ENCODE data around the gene TMEM62.

The TMEM62 gene

DNA sequence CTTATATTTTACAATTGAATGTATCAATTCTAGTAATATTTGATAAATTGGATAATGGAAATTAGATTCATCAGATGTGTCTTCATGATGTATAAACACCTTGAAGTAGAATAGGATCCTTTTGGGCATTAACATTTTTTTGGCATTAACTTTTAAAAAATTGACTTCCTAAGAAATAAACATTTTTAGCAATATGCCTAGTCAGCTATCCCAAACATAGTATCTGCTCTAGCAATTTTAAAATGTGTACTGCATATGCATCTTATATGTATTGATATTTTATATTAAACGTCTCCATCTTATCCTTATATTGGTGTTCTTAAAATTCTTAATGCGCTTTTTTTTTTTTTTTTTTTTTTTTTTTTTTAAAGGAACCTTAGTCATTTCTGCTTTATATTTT lies 60.3 kb downstream of the TMEM62 start:
- TF ChIP-seq, protein P1, sequence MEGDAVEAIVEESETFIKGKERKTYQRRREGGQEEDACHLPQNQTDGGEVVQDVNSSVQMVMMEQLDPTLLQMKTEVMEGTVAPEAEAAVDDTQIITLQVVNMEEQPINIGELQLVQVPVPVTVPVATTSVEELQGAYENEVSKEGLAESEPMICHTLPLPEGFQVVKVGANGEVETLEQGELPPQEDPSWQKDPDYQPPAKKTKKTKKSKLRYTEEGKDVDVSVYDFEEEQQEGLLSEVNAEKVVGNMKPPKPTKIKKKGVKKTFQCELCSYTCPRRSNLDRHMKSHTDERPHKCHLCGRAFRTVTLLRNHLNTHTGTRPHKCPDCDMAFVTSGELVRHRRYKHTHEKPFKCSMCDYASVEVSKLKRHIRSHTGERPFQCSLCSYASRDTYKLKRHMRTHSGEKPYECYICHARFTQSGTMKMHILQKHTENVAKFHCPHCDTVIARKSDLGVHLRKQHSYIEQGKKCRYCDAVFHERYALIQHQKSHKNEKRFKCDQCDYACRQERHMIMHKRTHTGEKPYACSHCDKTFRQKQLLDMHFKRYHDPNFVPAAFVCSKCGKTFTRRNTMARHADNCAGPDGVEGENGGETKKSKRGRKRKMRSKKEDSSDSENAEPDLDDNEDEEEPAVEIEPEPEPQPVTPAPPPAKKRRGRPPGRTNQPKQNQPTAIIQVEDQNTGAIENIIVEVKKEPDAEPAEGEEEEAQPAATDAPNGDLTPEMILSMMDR (IDR thresholded peaks at IDR 0.05; ENCODE audit: insufficient read depth, low read length) = no peak
- no peak for TF ChIP-seq GABPA (IDR thresholded peaks at IDR 0.05; ENCODE audit: low read depth)
- TF ChIP-seq POLR2AphosphoS5 (IDR thresholded peaks at IDR 0.05; ENCODE audit: low read depth) = no peak
- TF ChIP-seq SPI1 (IDR thresholded peaks at IDR 0.05; ENCODE audit: borderline replicate concordance, low read depth) = no peak
- TF ChIP-seq, protein P2, sequence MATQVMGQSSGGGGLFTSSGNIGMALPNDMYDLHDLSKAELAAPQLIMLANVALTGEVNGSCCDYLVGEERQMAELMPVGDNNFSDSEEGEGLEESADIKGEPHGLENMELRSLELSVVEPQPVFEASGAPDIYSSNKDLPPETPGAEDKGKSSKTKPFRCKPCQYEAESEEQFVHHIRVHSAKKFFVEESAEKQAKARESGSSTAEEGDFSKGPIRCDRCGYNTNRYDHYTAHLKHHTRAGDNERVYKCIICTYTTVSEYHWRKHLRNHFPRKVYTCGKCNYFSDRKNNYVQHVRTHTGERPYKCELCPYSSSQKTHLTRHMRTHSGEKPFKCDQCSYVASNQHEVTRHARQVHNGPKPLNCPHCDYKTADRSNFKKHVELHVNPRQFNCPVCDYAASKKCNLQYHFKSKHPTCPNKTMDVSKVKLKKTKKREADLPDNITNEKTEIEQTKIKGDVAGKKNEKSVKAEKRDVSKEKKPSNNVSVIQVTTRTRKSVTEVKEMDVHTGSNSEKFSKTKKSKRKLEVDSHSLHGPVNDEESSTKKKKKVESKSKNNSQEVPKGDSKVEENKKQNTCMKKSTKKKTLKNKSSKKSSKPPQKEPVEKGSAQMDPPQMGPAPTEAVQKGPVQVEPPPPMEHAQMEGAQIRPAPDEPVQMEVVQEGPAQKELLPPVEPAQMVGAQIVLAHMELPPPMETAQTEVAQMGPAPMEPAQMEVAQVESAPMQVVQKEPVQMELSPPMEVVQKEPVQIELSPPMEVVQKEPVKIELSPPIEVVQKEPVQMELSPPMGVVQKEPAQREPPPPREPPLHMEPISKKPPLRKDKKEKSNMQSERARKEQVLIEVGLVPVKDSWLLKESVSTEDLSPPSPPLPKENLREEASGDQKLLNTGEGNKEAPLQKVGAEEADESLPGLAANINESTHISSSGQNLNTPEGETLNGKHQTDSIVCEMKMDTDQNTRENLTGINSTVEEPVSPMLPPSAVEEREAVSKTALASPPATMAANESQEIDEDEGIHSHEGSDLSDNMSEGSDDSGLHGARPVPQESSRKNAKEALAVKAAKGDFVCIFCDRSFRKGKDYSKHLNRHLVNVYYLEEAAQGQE (IDR thresholded peaks at IDR 0.05; ENCODE audit: insufficient replicate concordance, low read depth) = no peak
- Histone ChIP-seq H3K4me3 (replicated peaks; ENCODE audit: insufficient read depth, low read length) (no peak overlapping the region), H3K27ac (replicated peaks) (no peak overlapping the region), H3K27me3 (ENCODE audit: insufficient read depth, poor library complexity, severe bottlenecking) (no peaks in the 10 kb centered on the region)
- no peak for DNase-seq (ENCODE audit: low read depth in 1 of 2, low spot score in 1 of 2)

DNA sequence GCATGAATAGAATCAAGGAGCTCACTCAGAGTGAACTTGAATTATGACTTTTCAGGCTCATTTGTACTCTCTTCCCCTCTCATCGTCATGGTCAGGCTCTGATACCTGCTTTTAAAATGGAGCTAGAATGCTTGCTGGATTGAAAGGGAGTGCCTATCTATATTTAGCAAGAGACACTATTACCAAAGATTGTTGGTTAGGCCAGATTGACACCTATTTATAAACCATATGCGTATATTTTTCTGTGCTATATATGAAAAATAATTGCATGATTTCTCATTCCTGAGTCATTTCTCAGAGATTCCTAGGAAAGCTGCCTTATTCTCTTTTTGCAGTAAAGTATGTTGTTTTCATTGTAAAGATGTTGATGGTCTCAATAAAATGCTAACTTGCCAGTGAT lies 61.4 kb downstream of the TMEM62 start:
- no peaks in the 10 kb centered on the region for H3K27me3 ChIP-seq (ENCODE audit: insufficient read depth, poor library complexity, severe bottlenecking)
- TF ChIP-seq GABPA (IDR thresholded peaks at IDR 0.05; ENCODE audit: low read depth) (no peak), SPI1 (IDR thresholded peaks at IDR 0.05; ENCODE audit: borderline replicate concordance, low read depth) (no peak), POLR2AphosphoS5 (IDR thresholded peaks at IDR 0.05; ENCODE audit: low read depth) (no peak)
- TF ChIP-seq, protein P2 (IDR thresholded peaks at IDR 0.05; ENCODE audit: insufficient replicate concordance, low read depth) = no peak
- TF ChIP-seq, protein P1 (IDR thresholded peaks at IDR 0.05; ENCODE audit: insufficient read depth, low read length) = no peak
- DNase-seq (ENCODE audit: low read depth in 1 of 2, low spot score in 1 of 2) = no peak
- no peak overlapping the region for H3K27ac ChIP-seq (replicated peaks)
- H3K4me3 ChIP-seq (replicated peaks; ENCODE audit: insufficient read depth, low read length) = no peak overlapping the region

DNA sequence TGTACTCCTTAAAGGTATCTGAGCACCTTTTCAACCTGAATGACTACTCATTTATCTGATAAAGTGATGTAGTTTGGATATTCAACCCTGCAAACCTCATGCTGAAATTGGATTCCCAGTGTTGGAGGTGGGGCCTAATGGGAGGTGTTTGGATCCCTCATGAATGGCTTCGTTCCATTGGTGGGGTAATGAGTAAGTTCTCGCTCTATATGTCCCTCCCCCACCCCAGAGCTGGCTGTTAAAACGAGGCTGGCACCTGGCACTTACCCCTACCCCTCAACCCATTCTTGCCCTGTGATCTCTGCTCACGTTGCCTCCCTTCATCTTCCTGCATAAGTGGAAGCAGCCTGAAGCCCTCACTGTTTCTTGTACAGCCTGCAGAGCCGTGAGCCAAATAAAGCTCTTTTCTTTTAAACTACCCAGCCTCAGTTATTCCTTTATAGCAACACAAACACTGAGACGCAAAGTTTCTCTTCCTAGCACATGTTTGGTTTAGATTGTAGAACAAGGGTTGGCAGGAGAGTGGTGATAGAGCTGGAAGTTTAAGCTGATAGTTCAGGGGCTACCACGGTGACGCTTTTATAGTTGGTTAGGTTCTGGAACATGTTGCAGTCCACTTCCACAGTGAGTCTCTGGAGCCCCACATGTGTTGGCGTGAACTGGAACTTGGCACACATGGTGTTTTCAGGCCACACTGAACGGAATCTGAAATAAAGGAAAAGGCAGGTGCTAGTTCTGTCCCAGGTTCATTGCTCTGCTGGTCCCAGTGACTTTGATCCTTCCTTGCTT lies 63.6 kb downstream of the TMEM62 start:
- H3K27me3 ChIP-seq (ENCODE audit: insufficient read depth, poor library complexity, severe bottlenecking) = no peaks in the 10 kb centered on the region
- DNase-seq (ENCODE audit: low read depth in 1 of 2, low spot score in 1 of 2) = no peak
- no peak overlapping the region for H3K4me3 ChIP-seq (replicated peaks; ENCODE audit: insufficient read depth, low read length)
- H3K27ac ChIP-seq (replicated peaks) = no peak overlapping the region
- TF ChIP-seq, protein P1 (IDR thresholded peaks at IDR 0.05; ENCODE audit: insufficient read depth, low read length) = no peak
- no peak for TF ChIP-seq SPI1 (IDR thresholded peaks at IDR 0.05; ENCODE audit: borderline replicate concordance, low read depth)
- TF ChIP-seq GABPA (IDR thresholded peaks at IDR 0.05; ENCODE audit: low read depth) = no peak
